HG03039 (cell line): ENCODE results near the gene GPR78.
"Not testable (repeated sequence)": the region's sequence is repeated elsewhere in the genome, so short reads cannot be mapped to it uniquely, and the experiment has no call there.

Experiments used
- ATAC-seq: cut with Tn5 transposase; IDR thresholded peaks from one replicate; pipeline ENCODE4 v1.9.1; 2021; ENCODE audit warnings: mild to moderate bottlenecking, moderate library complexity; ENCODE audit not compliant: unreplicated experiment

The GPR78 gene

GRCh38 chr4:8614365-8615193 lies 34.4 kb downstream of the GPR78 start:
- ATAC-seq = no peak

- no peak for ATAC-seq
Measured at GRCh38 chr4:8615366-8615765, 35.2 kb downstream of the GPR78 start.

GRCh38 chr4:8615921-8616787 lies 36.0 kb downstream of the GPR78 start:
- no peak for ATAC-seq

GRCh38 chr4:8616831-8617230 lies 36.6 kb downstream of the GPR78 start:
- ATAC-seq = no peak

GRCh38 chr4:8617486-8618040 lies 37.4 kb downstream of the GPR78 start:
- no peak for ATAC-seq

GRCh38 chr4:8618421-8618820 lies 38.2 kb downstream of the GPR78 start:
- no peak for ATAC-seq

GRCh38 chr4:8618961-8619720 lies 38.9 kb downstream of the GPR78 start:
- no peak for ATAC-seq

GRCh38 chr4:8621135-8621534 lies 40.9 kb downstream of the GPR78 start:
- ATAC-seq = not testable (repeated sequence)

- not testable (repeated sequence) for ATAC-seq
Measured at GRCh38 chr4:8624601-8625272, 44.5 kb downstream of the GPR78 start.

- ATAC-seq = not testable (repeated sequence)
Measured at GRCh38 chr4:8630240-8630905, 50.2 kb downstream of the GPR78 start.

GRCh38 chr4:8631896-8632295 lies 51.7 kb downstream of the GPR78 start:
- not testable (repeated sequence) for ATAC-seq

- not testable (repeated sequence) for ATAC-seq
Measured at GRCh38 chr4:8634773-8635172, 54.6 kb downstream of the GPR78 start.

GRCh38 chr4:8635897-8636554 lies 55.8 kb downstream of the GPR78 start:
- ATAC-seq = not testable (repeated sequence)
